Trophoblast cell (in vitro differentiated cells and primary cell): Measurements from ENCODE around the gene ROCK1.
"Not testable (repeated sequence)": the region's sequence is repeated elsewhere in the genome, so short reads cannot be mapped to it uniquely, and the experiment has no call there.

Source experiments
- DNase-seq, 2 donors: peaks; one replicate each; pipeline ENCODE4 v3.0.0-alpha.2; 2016
- H2AFZ ChIP-seq: 2 replicates; pipeline ENCODE4 v1.6.1; 2013; ENCODE audit warnings: low read length, moderate library complexity, mild to moderate bottlenecking; ENCODE audit not compliant: insufficient read depth, poor library complexity
- H2AK5ac ChIP-seq: 2 replicates; pipeline ENCODE4 v1.6.1; 2013; ENCODE audit warnings: mild to moderate bottlenecking, low read length
- H2BK120ac ChIP-seq: 2 replicates; pipeline ENCODE4 v1.6.1; 2013; ENCODE audit warnings: low read length, mild to moderate bottlenecking, moderate library complexity; ENCODE audit not compliant: insufficient read depth, poor library complexity
- H2BK12ac ChIP-seq: 2 replicates; pipeline ENCODE4 v1.6.1; 2013; ENCODE audit warnings: mild to moderate bottlenecking, low read length, moderate library complexity
- H2BK5ac ChIP-seq: 2 replicates; pipeline ENCODE4 v1.6.1; 2013; ENCODE audit warnings: low read length, low read depth, moderate library complexity, mild to moderate bottlenecking; ENCODE audit not compliant: poor library complexity
- H3K14ac ChIP-seq: 2 replicates; pipeline ENCODE4 v1.6.1; 2013; ENCODE audit warnings: mild to moderate bottlenecking, low read length
- H3K18ac ChIP-seq: 2 replicates; pipeline ENCODE4 v1.6.1; 2013; ENCODE audit warnings: mild to moderate bottlenecking, low read length
- H3K23ac ChIP-seq: 2 replicates; pipeline ENCODE4 v1.6.1; 2013; ENCODE audit warnings: low read length
- H3K27ac ChIP-seq: 2 replicates; pipeline ENCODE4 v1.5.1; 2013; ENCODE audit warnings: low read depth, mild to moderate bottlenecking, inconsistent platforms, low read length, moderate library complexity
- H3K27me3 ChIP-seq: 2 replicates; pipeline ENCODE4 v1.6.1; 2013; ENCODE audit warnings: inconsistent platforms, mild to moderate bottlenecking, low read length, moderate library complexity; ENCODE audit not compliant: insufficient read depth
- H3K36me3 ChIP-seq, 2 experiments: 1 replicate in 1 of 2; 2 replicates in 1 of 2; pipeline ENCODE4 v1.6.1; 2013; ENCODE audit warnings: low read length in 2 of 2, mild to moderate bottlenecking in 2 of 2, moderate library complexity in 1 of 2; ENCODE audit not compliant: insufficient read depth in 2 of 2, control insufficient read depth in 1 of 2
- H3K4ac ChIP-seq: 2 replicates; pipeline ENCODE4 v1.6.1; 2013; ENCODE audit warnings: low read depth, mild to moderate bottlenecking, low read length, moderate library complexity
- H3K4me1 ChIP-seq, 2 experiments: 1 replicate in 1 of 2; 2 replicates in 1 of 2; pipeline ENCODE4 v1.6.1; 2013; ENCODE audit warnings: low read length in 2 of 2, mild to moderate bottlenecking in 2 of 2, moderate library complexity in 1 of 2; ENCODE audit not compliant: insufficient read depth in 2 of 2, control insufficient read depth in 1 of 2
- H3K4me2 ChIP-seq: 2 replicates; pipeline ENCODE4 v1.6.1; 2013; ENCODE audit warnings: inconsistent platforms, mild to moderate bottlenecking, low read length, moderate library complexity
- H3K4me3 ChIP-seq: 2 replicates; pipeline ENCODE4 v1.5.1; 2013; ENCODE audit warnings: mild to moderate bottlenecking, low read depth, low read length, inconsistent platforms
- H3K79me1 ChIP-seq: one replicate; pipeline ENCODE4 v1.6.1; 2013; ENCODE audit warnings: low read length
- H3K79me2 ChIP-seq: 2 replicates; pipeline ENCODE4 v1.6.1; 2013; ENCODE audit warnings: low read length, mild to moderate bottlenecking; ENCODE audit not compliant: control insufficient read depth, insufficient read depth, poor library complexity
- H3K9ac ChIP-seq: 2 replicates; pipeline ENCODE4 v1.6.1; 2013; ENCODE audit warnings: mild to moderate bottlenecking, low read length
- H3K9me3 ChIP-seq: 2 replicates; pipeline ENCODE4 v1.6.1; 2013; ENCODE audit warnings: low read depth, mild to moderate bottlenecking, control low read depth, inconsistent platforms, low read length; ENCODE audit not compliant: insufficient read depth
- H4K12ac ChIP-seq: 2 replicates; pipeline ENCODE4 v1.6.1; 2013; ENCODE audit warnings: low read depth, mild to moderate bottlenecking, low read length, moderate library complexity
- H4K8ac ChIP-seq: 2 replicates; pipeline ENCODE4 v1.6.1; 2013; ENCODE audit warnings: low read depth, mild to moderate bottlenecking, low read length, moderate library complexity
- H4K91ac ChIP-seq: one replicate; pipeline ENCODE4 v1.6.1; 2013; ENCODE audit warnings: low read depth, mild to moderate bottlenecking, low read length, moderate library complexity
- WGBS: extraction: QIAGEN DNeasy Blood & Tissue Kit; methylation state at CpG from one replicate; pipeline ENCODE4 v1.1.7; 2013; ENCODE audit warnings: missing lambda C conversion rate; ENCODE audit not compliant: insufficient read length, insufficient coverage; ENCODE audit errors: extremely low coverage; 5-methylcytosine and 5-hydroxymethylcytosine counted together

Gene ROCK1

GRCh38 chr18:21141668-21142422 lies 30.2 kb upstream of the ROCK1 start:
- no peaks in the 10 kb centered on the region for H3K36me3 ChIP-seq
- H3K18ac ChIP-seq = no peak overlapping the region
- no peak overlapping the region for H3K14ac ChIP-seq
- H3K23ac ChIP-seq = no peak overlapping the region
- peak in 1 of 2 donors; percentile 23 for DNase-seq
- no peak overlapping the region for H3K9ac ChIP-seq
- H2BK120ac ChIP-seq = no peak overlapping the region
- H4K12ac ChIP-seq = no peak overlapping the region
- H2BK12ac ChIP-seq = no peak overlapping the region
- no peak overlapping the region for H2AFZ ChIP-seq
- H3K4me2 ChIP-seq = no peak overlapping the region
- no peaks in the 10 kb centered on the region for H3K4me1 ChIP-seq
- no peak overlapping the region for H3K4me3 ChIP-seq
- no peak overlapping the region for H2BK5ac ChIP-seq
- no peak overlapping the region for H3K4ac ChIP-seq
- H3K9me3 ChIP-seq = peaks cover 1% of the 10 kb centered on the region
- H4K91ac ChIP-seq = no peak overlapping the region
- H2AK5ac ChIP-seq = no peak overlapping the region
- no peaks in the 10 kb centered on the region for H3K79me1 ChIP-seq
- no peak overlapping the region for H4K8ac ChIP-seq
- no CpG with 5 or more reads among the region's 5 CpGs for WGBS
- no peaks in the 10 kb centered on the region for H3K27me3 ChIP-seq
- H3K27ac ChIP-seq = no peak overlapping the region
- H3K79me2 ChIP-seq = no peaks in the 10 kb centered on the region

DNA sequence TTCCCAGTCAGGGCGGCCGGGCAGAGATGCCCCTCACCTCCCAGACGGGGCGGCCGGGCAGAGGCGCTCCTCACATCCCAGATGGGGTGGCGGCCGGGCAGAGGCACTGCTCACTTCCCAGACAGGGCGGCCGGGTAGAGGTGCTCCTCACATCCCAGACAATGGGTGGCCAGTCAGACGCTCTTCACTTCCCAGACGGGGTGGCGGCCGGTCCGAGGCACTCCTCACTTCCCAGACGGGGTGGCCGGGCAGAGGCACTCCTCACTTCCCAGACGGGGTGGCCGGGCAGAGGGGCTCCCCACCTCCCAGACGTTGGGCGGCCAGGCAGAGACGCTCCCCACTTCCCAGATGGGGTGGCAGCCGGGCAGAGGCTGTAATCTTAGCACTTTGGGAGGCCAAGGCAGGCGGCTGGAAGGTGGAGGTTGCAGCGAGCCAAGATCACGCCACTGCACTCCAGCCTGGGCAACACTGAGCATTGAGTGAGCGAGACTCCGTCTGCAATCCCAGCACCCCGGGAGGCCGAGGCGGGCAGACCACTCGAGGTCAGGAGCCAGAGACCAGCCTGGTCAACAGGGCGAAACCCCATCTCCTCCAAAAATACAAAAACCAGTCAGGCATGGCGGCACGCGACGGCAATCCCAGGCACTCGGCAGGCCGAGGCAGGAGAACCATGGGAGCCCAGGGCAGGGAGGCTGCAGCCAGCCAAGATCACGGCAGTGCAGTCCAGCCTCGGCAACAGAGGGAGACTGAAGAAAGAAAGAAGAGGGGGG lies 26.3 kb upstream of the ROCK1 start:
- H3K18ac ChIP-seq, H4K12ac ChIP-seq, H4K91ac ChIP-seq, H3K14ac ChIP-seq, DNase-seq, H3K79me1 ChIP-seq, H3K23ac ChIP-seq, H3K4me1 ChIP-seq, H2BK5ac ChIP-seq, H3K4me2 ChIP-seq, H3K9me3 ChIP-seq, H3K27ac ChIP-seq, H3K36me3 ChIP-seq, H3K4ac ChIP-seq, H3K27me3 ChIP-seq, H4K8ac ChIP-seq, H2BK120ac ChIP-seq, H3K9ac ChIP-seq, H2AFZ ChIP-seq, H3K4me3 ChIP-seq, H2AK5ac ChIP-seq, H3K79me2 ChIP-seq, H2BK12ac ChIP-seq: not testable (repeated sequence)
- no CpG with 5 or more reads among the region's 41 CpGs for WGBS

- H3K4me3 ChIP-seq = no peak overlapping the region
- H3K4me1 ChIP-seq = no peaks in the 10 kb centered on the region
- no peak overlapping the region for H2BK5ac ChIP-seq
- no peak overlapping the region for H3K4me2 ChIP-seq
- no peak overlapping the region for H3K9ac ChIP-seq
- H3K27me3 ChIP-seq = no peaks in the 10 kb centered on the region
- no peaks in the 10 kb centered on the region for H3K36me3 ChIP-seq
- no peak overlapping the region for H3K27ac ChIP-seq
- no peak overlapping the region for H2BK120ac ChIP-seq
- H4K91ac ChIP-seq = no peak overlapping the region
- no peak overlapping the region for H3K4ac ChIP-seq
- H2AFZ ChIP-seq = no peak overlapping the region
- no peak overlapping the region for H2BK12ac ChIP-seq
- H3K23ac ChIP-seq = no peak overlapping the region
- no peak overlapping the region for H4K8ac ChIP-seq
- no peak overlapping the region for H4K12ac ChIP-seq
- H3K9me3 ChIP-seq = peaks cover 4% of the 10 kb centered on the region
- WGBS = no CpG with 5 or more reads among the region's 3 CpGs
- H3K14ac ChIP-seq = no peak overlapping the region
- no peak overlapping the region for H2AK5ac ChIP-seq
- no peaks in the 10 kb centered on the region for H3K79me2 ChIP-seq
- no peak for DNase-seq
- H3K18ac ChIP-seq = no peak overlapping the region
- H3K79me1 ChIP-seq = no peaks in the 10 kb centered on the region
These were observed 23.3 kb upstream of the ROCK1 start for GRCh38 chr18:21134895-21135294.

GRCh38 chr18:21132398-21132918 lies 20.8 kb upstream of the ROCK1 start:
- Histone ChIP-seq H2BK12ac (no peak overlapping the region), H2AK5ac (no peak overlapping the region), H4K12ac (no peak overlapping the region), H3K4ac (no peak overlapping the region), H3K4me2 (no peak overlapping the region), H3K9ac (no peak overlapping the region), H3K4me3 (no peak overlapping the region), H3K14ac (no peak overlapping the region), H3K27me3 (no peaks in the 10 kb centered on the region), H3K79me2 (no peaks in the 10 kb centered on the region), H4K8ac (no peak overlapping the region), H3K36me3 (no peaks in the 10 kb centered on the region), H3K27ac (no peak overlapping the region), H2AFZ (no peak overlapping the region), H3K4me1 (no peaks in the 10 kb centered on the region), H2BK120ac (no peak overlapping the region), H3K23ac (no peak overlapping the region), H2BK5ac (no peak overlapping the region), H4K91ac (no peak overlapping the region), H3K9me3 (peaks cover 3% of the 10 kb centered on the region), H3K79me1 (no peaks in the 10 kb centered on the region), H3K18ac (no peak overlapping the region)
- no CpG with 5 or more reads among the region's 27 CpGs for WGBS
- DNase-seq = no peak
